Stimulated activated CD4-positive, alpha-beta T cell treated with anti-CD3 and anti-CD28 coated beads, Interleukin-15, amount 100 ng/mL, for 1 hour (primary cell): ENCODE results near the gene SPCS3.
"Not testable (repeated sequence)": the region's sequence is repeated elsewhere in the genome, so short reads cannot be mapped to it uniquely, and the experiment has no call there.

Experiments
- DNase-seq, 2 donors: peaks; one replicate each; pipeline ENCODE4 v3.0.0-alpha.2; 2020; ENCODE audit warnings: low read depth in 1 of 2, low spot score in 1 of 2

Gene SPCS3

GRCh38 chr4:176345346-176345745 lies 25.6 kb downstream of the SPCS3 start:
- not testable (repeated sequence) for DNase-seq

GRCh38 chr4:176346836-176347235 lies 27.1 kb downstream of the SPCS3 start:
- not testable (repeated sequence) for DNase-seq

- no peak for DNase-seq
Observed at GRCh38 chr4:176350671-176351070, 30.9 kb downstream of the SPCS3 start.

- DNase-seq, result no peak
Observed at GRCh38 chr4:176354884-176355283, 35.1 kb downstream of the SPCS3 start.

- no peak for DNase-seq
Observed at GRCh38 chr4:176357359-176358082, 37.8 kb downstream of the SPCS3 start.

GRCh38 chr4:176358083-176358469 lies 38.3 kb downstream of the SPCS3 start:
- DNase-seq, result no peak

- DNase-seq, result no peak
Observed at GRCh38 chr4:176359590-176359989, 39.8 kb downstream of the SPCS3 start.

GRCh38 chr4:176360446-176360845 lies 40.7 kb downstream of the SPCS3 start:
- no peak for DNase-seq

GRCh38 chr4:176363072-176363471 lies 43.3 kb downstream of the SPCS3 start:
- DNase-seq, result no peak

GRCh38 chr4:176367771-176368465 lies 48.2 kb downstream of the SPCS3 start:
- no peak for DNase-seq

GRCh38 chr4:176376032-176376614 lies 56.4 kb downstream of the SPCS3 start:
- DNase-seq, result no peak

- DNase-seq, result no peak
Observed at GRCh38 chr4:176377780-176378179, 58.0 kb downstream of the SPCS3 start.

GRCh38 chr4:176380352-176381157 lies 60.8 kb downstream of the SPCS3 start:
- DNase-seq, result no peak
